ENCODE measurements around the gene PTGER3.

Gene PTGER3

GRCh38 chr1:70979881-70980280, 67.7 kb downstream of the PTGER3 start:
- Histone ChIP-seq H3K9me3 (ENCODE audit: control insufficient read depth, insufficient read depth, low read depth, low read length) (no peaks in the 10 kb centered on the region), H3K36me3 (ENCODE audit: control insufficient read depth, insufficient read depth, low read length) (no peaks in the 10 kb centered on the region), H3K27ac (ENCODE audit: low read depth, low read length) (no peak overlapping the region), H3K27me3 (ENCODE audit: control insufficient read depth, insufficient read depth, low read length) (no peaks in the 10 kb centered on the region), H3K4me3 (ENCODE audit: low read depth, low read length) (no peak overlapping the region), H3K4me1 (ENCODE audit: control insufficient read depth, insufficient read depth, low read length) (no peaks in the 10 kb centered on the region), H3K9ac (ENCODE audit: low read length) (no peak overlapping the region)

- no peaks in the 10 kb centered on the region for H3K36me3 ChIP-seq (ENCODE audit: control insufficient read depth, insufficient read depth, low read length)
- H3K4me3 ChIP-seq (ENCODE audit: low read depth, low read length): no peak overlapping the region
- H3K9ac ChIP-seq (ENCODE audit: low read length): no peak overlapping the region
- H3K27ac ChIP-seq (ENCODE audit: low read depth, low read length): no peak overlapping the region
- no peaks in the 10 kb centered on the region for H3K9me3 ChIP-seq (ENCODE audit: control insufficient read depth, insufficient read depth, low read depth, low read length)
- no peaks in the 10 kb centered on the region for H3K4me1 ChIP-seq (ENCODE audit: control insufficient read depth, insufficient read depth, low read length)
- no peaks in the 10 kb centered on the region for H3K27me3 ChIP-seq (ENCODE audit: control insufficient read depth, insufficient read depth, low read length)
Measured at GRCh38 chr1:70979313-70979712, 68.3 kb downstream of the PTGER3 start.

GRCh38 chr1:70978623-70979022, 69.0 kb downstream of the PTGER3 start:
- Histone ChIP-seq H3K27me3 (ENCODE audit: control insufficient read depth, insufficient read depth, low read length) (no peaks in the 10 kb centered on the region), H3K4me1 (ENCODE audit: control insufficient read depth, insufficient read depth, low read length) (no peaks in the 10 kb centered on the region), H3K27ac (ENCODE audit: low read depth, low read length) (no peak overlapping the region), H3K9me3 (ENCODE audit: control insufficient read depth, insufficient read depth, low read depth, low read length) (no peaks in the 10 kb centered on the region), H3K9ac (ENCODE audit: low read length) (no peak overlapping the region), H3K4me3 (ENCODE audit: low read depth, low read length) (no peak overlapping the region), H3K36me3 (ENCODE audit: control insufficient read depth, insufficient read depth, low read length) (no peaks in the 10 kb centered on the region)

GRCh38 chr1:70977575-70977974, 70.0 kb downstream of the PTGER3 start:
- Histone ChIP-seq H3K36me3 (ENCODE audit: control insufficient read depth, insufficient read depth, low read length) (no peaks in the 10 kb centered on the region), H3K4me3 (ENCODE audit: low read depth, low read length) (no peak overlapping the region), H3K27me3 (ENCODE audit: control insufficient read depth, insufficient read depth, low read length) (no peaks in the 10 kb centered on the region), H3K27ac (ENCODE audit: low read depth, low read length) (no peak overlapping the region), H3K9me3 (ENCODE audit: control insufficient read depth, insufficient read depth, low read depth, low read length) (no peaks in the 10 kb centered on the region), H3K9ac (ENCODE audit: low read length) (no peak overlapping the region), H3K4me1 (ENCODE audit: control insufficient read depth, insufficient read depth, low read length) (no peaks in the 10 kb centered on the region)

GRCh38 chr1:70977041-70977440, 70.6 kb downstream of the PTGER3 start:
- Histone ChIP-seq H3K4me1 (ENCODE audit: control insufficient read depth, insufficient read depth, low read length) (no peaks in the 10 kb centered on the region), H3K36me3 (ENCODE audit: control insufficient read depth, insufficient read depth, low read length) (no peaks in the 10 kb centered on the region), H3K27ac (ENCODE audit: low read depth, low read length) (no peak overlapping the region), H3K9ac (ENCODE audit: low read length) (no peak overlapping the region), H3K4me3 (ENCODE audit: low read depth, low read length) (no peak overlapping the region), H3K9me3 (ENCODE audit: control insufficient read depth, insufficient read depth, low read depth, low read length) (no peaks in the 10 kb centered on the region), H3K27me3 (ENCODE audit: control insufficient read depth, insufficient read depth, low read length) (no peaks in the 10 kb centered on the region)

GRCh38 chr1:70973754-70974153, 73.9 kb downstream of the PTGER3 start:
- no peaks in the 10 kb centered on the region for H3K27me3 ChIP-seq (ENCODE audit: control insufficient read depth, insufficient read depth, low read length)
- no peaks in the 10 kb centered on the region for H3K9me3 ChIP-seq (ENCODE audit: control insufficient read depth, insufficient read depth, low read depth, low read length)
- H3K27ac ChIP-seq (ENCODE audit: low read depth, low read length): no peak overlapping the region
- H3K4me1 ChIP-seq (ENCODE audit: control insufficient read depth, insufficient read depth, low read length): no peaks in the 10 kb centered on the region
- H3K9ac ChIP-seq (ENCODE audit: low read length): no peak overlapping the region
- H3K36me3 ChIP-seq (ENCODE audit: control insufficient read depth, insufficient read depth, low read length): no peaks in the 10 kb centered on the region
- H3K4me3 ChIP-seq (ENCODE audit: low read depth, low read length): no peak overlapping the region

GRCh38 chr1:70970407-70970806, 77.2 kb downstream of the PTGER3 start:
- Histone ChIP-seq H3K9me3 (ENCODE audit: control insufficient read depth, insufficient read depth, low read depth, low read length) (no peaks in the 10 kb centered on the region), H3K4me3 (ENCODE audit: low read depth, low read length) (no peak overlapping the region), H3K27me3 (ENCODE audit: control insufficient read depth, insufficient read depth, low read length) (no peaks in the 10 kb centered on the region), H3K9ac (ENCODE audit: low read length) (no peak overlapping the region), H3K27ac (ENCODE audit: low read depth, low read length) (no peak overlapping the region), H3K4me1 (ENCODE audit: control insufficient read depth, insufficient read depth, low read length) (no peaks in the 10 kb centered on the region), H3K36me3 (ENCODE audit: control insufficient read depth, insufficient read depth, low read length) (no peaks in the 10 kb centered on the region)

- Histone ChIP-seq H3K36me3 (ENCODE audit: control insufficient read depth, insufficient read depth, low read length) (no peaks in the 10 kb centered on the region), H3K4me1 (ENCODE audit: control insufficient read depth, insufficient read depth, low read length) (no peaks in the 10 kb centered on the region), H3K9ac (ENCODE audit: low read length) (no peak overlapping the region), H3K9me3 (ENCODE audit: control insufficient read depth, insufficient read depth, low read depth, low read length) (no peaks in the 10 kb centered on the region), H3K27ac (ENCODE audit: low read depth, low read length) (no peak overlapping the region), H3K4me3 (ENCODE audit: low read depth, low read length) (no peak overlapping the region), H3K27me3 (ENCODE audit: control insufficient read depth, insufficient read depth, low read length) (no peaks in the 10 kb centered on the region)
Measured at GRCh38 chr1:70966018-70966638, 81.5 kb downstream of the PTGER3 start.

GRCh38 chr1:70963374-70963773, 84.2 kb downstream of the PTGER3 start:
- H3K4me3 ChIP-seq (ENCODE audit: low read depth, low read length): no peak overlapping the region
- H3K27me3 ChIP-seq (ENCODE audit: control insufficient read depth, insufficient read depth, low read length): no peaks in the 10 kb centered on the region
- H3K9ac ChIP-seq (ENCODE audit: low read length): no peak overlapping the region
- H3K9me3 ChIP-seq (ENCODE audit: control insufficient read depth, insufficient read depth, low read depth, low read length): no peaks in the 10 kb centered on the region
- no peaks in the 10 kb centered on the region for H3K4me1 ChIP-seq (ENCODE audit: control insufficient read depth, insufficient read depth, low read length)
- no peaks in the 10 kb centered on the region for H3K36me3 ChIP-seq (ENCODE audit: control insufficient read depth, insufficient read depth, low read length)
- H3K27ac ChIP-seq (ENCODE audit: low read depth, low read length): no peak overlapping the region

- H3K36me3 ChIP-seq (ENCODE audit: control insufficient read depth, insufficient read depth, low read length): no peaks in the 10 kb centered on the region
- H3K27me3 ChIP-seq (ENCODE audit: control insufficient read depth, insufficient read depth, low read length): no peaks in the 10 kb centered on the region
- no peak overlapping the region for H3K27ac ChIP-seq (ENCODE audit: low read depth, low read length)
- no peak overlapping the region for H3K9ac ChIP-seq (ENCODE audit: low read length)
- no peaks in the 10 kb centered on the region for H3K9me3 ChIP-seq (ENCODE audit: control insufficient read depth, insufficient read depth, low read depth, low read length)
- H3K4me1 ChIP-seq (ENCODE audit: control insufficient read depth, insufficient read depth, low read length): no peaks in the 10 kb centered on the region
- no peak overlapping the region for H3K4me3 ChIP-seq (ENCODE audit: low read depth, low read length)
Measured at GRCh38 chr1:70961374-70961975, 86.1 kb downstream of the PTGER3 start.

GRCh38 chr1:70948396-70949017, 99.1 kb downstream of the PTGER3 start:
- Histone ChIP-seq H3K27me3 (ENCODE audit: control insufficient read depth, insufficient read depth, low read length) (no peaks in the 10 kb centered on the region), H3K9me3 (ENCODE audit: control insufficient read depth, insufficient read depth, low read depth, low read length) (no peaks in the 10 kb centered on the region), H3K27ac (ENCODE audit: low read depth, low read length) (no peak overlapping the region), H3K9ac (ENCODE audit: low read length) (no peak overlapping the region), H3K4me1 (ENCODE audit: control insufficient read depth, insufficient read depth, low read length) (no peaks in the 10 kb centered on the region), H3K4me3 (ENCODE audit: low read depth, low read length) (no peak overlapping the region), H3K36me3 (ENCODE audit: control insufficient read depth, insufficient read depth, low read length) (no peaks in the 10 kb centered on the region)
